IMR-90 (cell line): ENCODE results near the gene PPFIA1. TPM values are rescaled to one million over a fixed set of nuclear protein-coding genes. Genes with fewer than 3 reads are reported as not detected.

Source experiments
- ATAC-seq: fragments of 200-7000 bp; cut with Tn5 transposase; 2 replicates; pipeline ENCODE4 v1.9.1; 2020; ENCODE audit warnings: low read depth, mild to moderate bottlenecking, moderate library complexity
- BruUV-seq: library from RNA; stranded (reverse); fragments of 400-500 nt; replicated peaks from 2 replicates; lab custom pipeline; 2021; lab: Mats Ljungman, UMichigan
- CTCF ChIA-PET: fragments of 300-600 bp; formaldehyde crosslinking; extraction: SDS; loops from one replicate; lab custom pipeline; 2021; ENCODE audit warnings: antibody characterized with exemption; lab: Yijun Ruan, JAX
- POLR2A ChIA-PET: fragments of 300-600 bp; sonication (Branson Sonifier 250); formaldehyde crosslinking; loops from one replicate; lab custom pipeline; 2022; ENCODE audit warnings: antibody characterized with exemption; ENCODE audit not compliant: unreplicated experiment; lab: Charles Lee
- DNase-seq: peaks from one replicate; pipeline ENCODE4 v3.0.0; 2013
- H2AFZ ChIP-seq: replicated peaks from 2 replicates; pipeline ENCODE3; 2013; ENCODE audit warnings: low read length, mild to moderate bottlenecking; ENCODE audit not compliant: poor library complexity
- H2AK5ac ChIP-seq: 2 replicates; pipeline ENCODE4 v1.6.1; 2013; ENCODE audit warnings: low read depth, low read length, inconsistent platforms
- H2AK9ac ChIP-seq: replicated peaks from 2 replicates; pipeline ENCODE3; 2013; ENCODE audit warnings: mild to moderate bottlenecking, low read depth, low read length, moderate library complexity; ENCODE audit not compliant: poor library complexity
- H2BK120ac ChIP-seq: 2 replicates; pipeline ENCODE4 v1.6.1; 2013; ENCODE audit warnings: low read depth, low read length, inconsistent platforms
- H2BK15ac ChIP-seq: 3 replicates; pipeline ENCODE4 v1.6.1; 2013; ENCODE audit warnings: low read depth, low read length, inconsistent platforms
- H2BK20ac ChIP-seq: 2 replicates; pipeline ENCODE4 v1.6.1; 2013; ENCODE audit warnings: low read depth, mild to moderate bottlenecking, inconsistent platforms, low read length, moderate library complexity
- H2BK5ac ChIP-seq: 2 replicates; pipeline ENCODE4 v1.6.1; 2013; ENCODE audit warnings: mild to moderate bottlenecking, low read depth, low read length, inconsistent platforms; ENCODE audit not compliant: poor library complexity, severe bottlenecking
- H3K14ac ChIP-seq: replicated peaks from 2 replicates; pipeline ENCODE4 v1.6.1; 2013; ENCODE audit warnings: low read depth, low read length, inconsistent platforms
- H3K18ac ChIP-seq: 2 replicates; pipeline ENCODE4 v1.6.1; 2013; ENCODE audit warnings: low read depth, low read length, control low read depth
- H3K23ac ChIP-seq: 2 replicates; pipeline ENCODE4 v1.6.1; 2013; ENCODE audit warnings: low read depth, low read length, inconsistent platforms
- H3K27ac ChIP-seq: 2 replicates; pipeline ENCODE4 v1.5.1; 2013; ENCODE audit warnings: mild to moderate bottlenecking, control low read depth, low read length; ENCODE audit not compliant: insufficient read depth
- H3K27me3 ChIP-seq: 2 replicates; pipeline ENCODE4 v1.6.1; 2013; ENCODE audit warnings: low read length; ENCODE audit not compliant: control insufficient read depth, insufficient read depth
- H3K36me3 ChIP-seq: 2 replicates; pipeline ENCODE4 v1.6.1; 2013; ENCODE audit warnings: low read length, mixed read lengths; ENCODE audit not compliant: control insufficient read depth, insufficient read depth
- H3K4ac ChIP-seq: 2 replicates; pipeline ENCODE4 v1.6.1; 2013; ENCODE audit warnings: low read depth, low read length, inconsistent platforms
- H3K4me1 ChIP-seq: 2 replicates; pipeline ENCODE4 v1.6.1; 2013; ENCODE audit warnings: low read length, mixed read lengths; ENCODE audit not compliant: control insufficient read depth, insufficient read depth
- H3K4me2 ChIP-seq: 2 replicates; pipeline ENCODE4 v1.6.1; 2013; ENCODE audit warnings: low read depth, mild to moderate bottlenecking, control low read depth, low read length, moderate library complexity
- H3K4me3 ChIP-seq: 2 replicates; pipeline ENCODE4 v1.5.1; 2013; ENCODE audit warnings: low read depth, mild to moderate bottlenecking, control low read depth, low read length, moderate library complexity; ENCODE audit not compliant: insufficient read depth
- H3K56ac ChIP-seq: 2 replicates; pipeline ENCODE4 v1.6.1; 2013; ENCODE audit warnings: low read length, inconsistent platforms; ENCODE audit not compliant: insufficient read depth; ENCODE audit errors: extremely low read depth
- H3K79me1 ChIP-seq, 2 experiments: 2 replicates each; pipeline ENCODE4 v1.6.1; 2013; ENCODE audit warnings: low read length in 2 of 2, inconsistent platforms in 1 of 2, low read depth in 1 of 2
- H3K9ac ChIP-seq: 2 replicates; pipeline ENCODE4 v1.6.1; 2013; ENCODE audit warnings: low read depth, low read length, control low read depth
- H3K9me1 ChIP-seq: 2 replicates; pipeline ENCODE4 v1.6.1; 2013; ENCODE audit warnings: low read length, inconsistent platforms; ENCODE audit not compliant: insufficient read depth
- H3K9me3 ChIP-seq: 2 replicates; pipeline ENCODE4 v1.6.1; 2013; ENCODE audit warnings: low read length; ENCODE audit not compliant: control insufficient read depth, insufficient read depth
- H4K20me1 ChIP-seq: 2 replicates; pipeline ENCODE4 v1.6.1; 2013; ENCODE audit warnings: low read length, inconsistent platforms; ENCODE audit not compliant: insufficient read depth
- H4K5ac ChIP-seq: 2 replicates; pipeline ENCODE4 v1.6.1; 2013; ENCODE audit warnings: mild to moderate bottlenecking, low read depth, low read length, control low read depth
- H4K8ac ChIP-seq, 2 experiments: 2 replicates each; pipeline ENCODE4 v1.6.1; 2013; ENCODE audit warnings: low read depth in 2 of 2, low read length in 2 of 2, control low read depth in 1 of 2, inconsistent platforms in 1 of 2
- H4K91ac ChIP-seq: 2 replicates; pipeline ENCODE4 v1.6.1; 2013; ENCODE audit warnings: low read depth, low read length, inconsistent platforms; ENCODE audit not compliant: insufficient read depth
- CEBPB ChIP-seq: IDR thresholded peaks from 2 replicates; pipeline ENCODE4 v1.6.1; 2012; ENCODE audit warnings: low read depth, low read length, improper control_type of control experiment
- NFE2L2 ChIP-seq: fragments of 150-350 bp; IDR thresholded peaks from 2 replicates; pipeline ENCODE4 v1.6.1; 2016; ENCODE audit warnings: low read depth, mild to moderate bottlenecking, low read length
- WGBS, 2 experiments: methylation state at CpG; one replicate each; pipeline versions ENCODE4 v1.1.5 to v1.1.7; 2013; ENCODE audit warnings: missing lambda C conversion rate in 2 of 2; ENCODE audit not compliant: insufficient read length in 1 of 2; ENCODE audit errors: extremely low coverage in 2 of 2; 5-methylcytosine and 5-hydroxymethylcytosine counted together
- dilution Hi-C: fragments of 300-500 bp; cut with HindIII; formaldehyde crosslinking; loops from one replicate; pipeline ENCODE4 v1.14.3; 2018; ENCODE audit warnings: low sequenced_read_pairs; ENCODE audit not compliant: unreplicated experiment
- in situ Hi-C: fragments of 300-500 bp; cut with MboI; formaldehyde crosslinking; loops from 3 replicates; pipeline ENCODE4 v1.14.3; 2019; ENCODE audit warnings: low sequenced_read_pairs, inconsistent platforms, mixed read lengths
- intact Hi-C: fragments of 100-400 bp; cut with micrococcal nuclease; formaldehyde crosslinking; loops from 2 replicates; pipeline ENCODE4 v1.10.0; 2022
- polyA plus RNA-seq, 3 experiments: library from polyadenylated mRNA; depleted of rRNA; stranded (reverse); fragments of >200 nt; gene quantifications; 2 replicates each; pipeline ENCODE4 v1.2.3, GENCODE V29; 2012; ENCODE audit warnings: low replicate concordance in 1 of 3
- total RNA-seq: library from RNA; depleted of rRNA; stranded (reverse); fragments of >200 nt; gene quantifications from 2 replicates; pipeline ENCODE4 v1.2.3, GENCODE V29; 2012

Gene PPFIA1
- total and polyA plus RNA-seq, 2 of the 4 experiments (the other 2 are of a cell fraction) = 25.6 to 37.2 TPM

DNA sequence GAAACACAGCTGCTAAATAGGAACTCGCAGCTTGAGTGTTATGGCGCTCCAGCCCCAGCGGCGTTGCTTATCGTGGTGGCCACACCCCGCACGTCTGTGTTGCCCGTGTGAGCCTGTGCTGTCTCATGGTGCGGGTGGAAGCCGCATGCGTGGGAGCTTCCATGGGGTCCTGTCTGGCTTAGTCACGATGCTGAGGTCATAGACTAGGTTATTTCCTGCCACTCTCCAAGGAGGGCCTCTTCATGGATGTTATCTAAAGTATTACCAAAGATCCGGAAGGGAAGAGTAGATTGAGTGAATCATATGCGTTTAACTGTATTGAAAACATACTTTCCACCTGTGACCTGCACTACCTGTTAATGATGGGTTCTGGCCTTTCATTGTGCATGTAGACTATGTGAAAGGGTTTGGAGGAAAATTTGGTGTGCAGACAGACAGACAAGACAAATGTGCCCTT is 149.5 kb downstream of the PPFIA1 start:
- intact Hi-C loops = no loop called here

More for the DNA sequence above, 149.5 kb downstream of the PPFIA1 start:
- BruUV-seq = no TSS peak
- Histone ChIP-seq H3K27me3 (no peaks in the 10 kb centered on the region), H3K4me2 (no peak overlapping the region), H3K18ac (no peak overlapping the region), H3K4me3 (no peak overlapping the region), H3K56ac (no peak overlapping the region), H3K9ac (no peak overlapping the region), H4K20me1 (peaks cover 86% of the 10 kb centered on the region), H3K9me1 (peaks cover 22% of the 10 kb centered on the region), H2BK20ac (no peak overlapping the region), H4K5ac (no peak overlapping the region), H2AK9ac (no peak overlapping the region), H3K79me1 (peaks cover 19 to 84% of the 10 kb centered on the region in 2 experiments), H3K9me3 (no peaks in the 10 kb centered on the region), H4K91ac (no peak overlapping the region), H2BK120ac (no peak overlapping the region), H2BK15ac (no peak overlapping the region), H3K4ac (no peak overlapping the region), H3K14ac (no peak overlapping the region), H3K27ac (no peak overlapping the region), H3K36me3 (peaks cover 84% of the 10 kb centered on the region), H3K4me1 (peaks cover 7% of the 10 kb centered on the region), H3K23ac (no peak overlapping the region), H2AFZ (no peak overlapping the region), H2AK5ac (no peak overlapping the region), H4K8ac (no peak overlapping the region), H2BK5ac (no peak overlapping the region)
- in situ Hi-C loops = no loop called here
- ChIA-PET CTCF (no interaction called here), POLR2A (no interaction called here)
- DNase-seq = peak; percentile 68
- ATAC-seq = no peak
- dilution Hi-C loops = no loop called here
- TF ChIP-seq NFE2L2 = 0 out of 2 replicates have a peak, but pooled peaks have one; percentile 21
- TF ChIP-seq CEBPB = no peak
- no CpG with 5 or more reads among the region's 14 CpGs for WGBS, 2 experiments
